ENCODE measurements around the gene NANOS3. TPM values are rescaled to one million over a fixed set of nuclear protein-coding genes. Genes with fewer than 3 reads are reported as not detected.

NANOS3 gene
- total and polyA plus RNA-seq, 10 of the 15 experiments (the other 5 are each of a cell fraction or from before 2014, with no cell fraction given): 0.31 to 1.7 (median 0.81) TPM

DNA sequence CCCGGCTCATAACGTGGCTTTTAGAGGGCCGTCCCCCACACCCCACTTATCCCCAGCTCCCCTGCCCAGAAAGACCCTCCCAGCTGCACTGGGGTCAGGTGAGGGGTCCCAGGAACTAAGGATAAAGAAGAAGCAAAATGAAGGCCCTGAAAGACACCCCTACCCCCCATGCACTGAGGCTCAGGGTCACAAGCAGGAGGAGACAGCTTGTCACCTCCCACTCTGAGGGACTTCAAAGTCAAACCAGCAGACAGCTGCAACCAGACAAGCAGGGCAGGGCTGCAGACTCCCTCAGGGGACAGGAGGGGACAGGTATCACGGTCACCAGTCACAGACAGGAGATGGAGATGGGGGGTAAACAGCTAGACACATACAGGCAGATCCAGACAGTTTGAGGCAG, 6.1 kb upstream of the NANOS3 start:
- intact Hi-C loops (cut with micrococcal nuclease; ENCODE audit: unreplicated experiment): no loop called here
- no TSS peak for BruUV-seq (replicated peaks)
- 44% methylated on average over 4 of the region's 4 CpGs for WGBS (ENCODE audit: insufficient coverage, insufficient replicate concordance, low lambda C conversion rate, missing lambda C conversion rate)

More for the DNA sequence above, 6.1 kb upstream of the NANOS3 start:
- TF ChIP-seq BHLHE40 (IDR thresholded peaks at IDR 0.05; ENCODE audit: borderline replicate concordance in 1 of 2, low read depth in 2 of 2, low read length in 1 of 2): no peak
- TF ChIP-seq, protein P1, sequence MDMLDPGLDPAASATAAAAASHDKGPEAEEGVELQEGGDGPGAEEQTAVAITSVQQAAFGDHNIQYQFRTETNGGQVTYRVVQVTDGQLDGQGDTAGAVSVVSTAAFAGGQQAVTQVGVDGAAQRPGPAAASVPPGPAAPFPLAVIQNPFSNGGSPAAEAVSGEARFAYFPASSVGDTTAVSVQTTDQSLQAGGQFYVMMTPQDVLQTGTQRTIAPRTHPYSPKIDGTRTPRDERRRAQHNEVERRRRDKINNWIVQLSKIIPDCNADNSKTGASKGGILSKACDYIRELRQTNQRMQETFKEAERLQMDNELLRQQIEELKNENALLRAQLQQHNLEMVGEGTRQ (IDR thresholded peaks at IDR 0.05; ENCODE audit: borderline replicate concordance, low read depth, low read length): no peak
- TF ChIP-seq, protein P2, sequence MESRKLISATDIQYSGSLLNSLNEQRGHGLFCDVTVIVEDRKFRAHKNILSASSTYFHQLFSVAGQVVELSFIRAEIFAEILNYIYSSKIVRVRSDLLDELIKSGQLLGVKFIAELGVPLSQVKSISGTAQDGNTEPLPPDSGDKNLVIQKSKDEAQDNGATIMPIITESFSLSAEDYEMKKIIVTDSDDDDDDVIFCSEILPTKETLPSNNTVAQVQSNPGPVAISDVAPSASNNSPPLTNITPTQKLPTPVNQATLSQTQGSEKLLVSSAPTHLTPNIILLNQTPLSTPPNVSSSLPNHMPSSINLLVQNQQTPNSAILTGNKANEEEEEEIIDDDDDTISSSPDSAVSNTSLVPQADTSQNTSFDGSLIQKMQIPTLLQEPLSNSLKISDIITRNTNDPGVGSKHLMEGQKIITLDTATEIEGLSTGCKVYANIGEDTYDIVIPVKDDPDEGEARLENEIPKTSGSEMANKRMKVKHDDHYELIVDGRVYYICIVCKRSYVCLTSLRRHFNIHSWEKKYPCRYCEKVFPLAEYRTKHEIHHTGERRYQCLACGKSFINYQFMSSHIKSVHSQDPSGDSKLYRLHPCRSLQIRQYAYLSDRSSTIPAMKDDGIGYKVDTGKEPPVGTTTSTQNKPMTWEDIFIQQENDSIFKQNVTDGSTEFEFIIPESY (IDR thresholded peaks at IDR 0.05): no peak
- TF ChIP-seq RFX5 (IDR thresholded peaks at IDR 0.05; ENCODE audit: low read depth, low read length): no peak
- TF ChIP-seq, protein P3, sequence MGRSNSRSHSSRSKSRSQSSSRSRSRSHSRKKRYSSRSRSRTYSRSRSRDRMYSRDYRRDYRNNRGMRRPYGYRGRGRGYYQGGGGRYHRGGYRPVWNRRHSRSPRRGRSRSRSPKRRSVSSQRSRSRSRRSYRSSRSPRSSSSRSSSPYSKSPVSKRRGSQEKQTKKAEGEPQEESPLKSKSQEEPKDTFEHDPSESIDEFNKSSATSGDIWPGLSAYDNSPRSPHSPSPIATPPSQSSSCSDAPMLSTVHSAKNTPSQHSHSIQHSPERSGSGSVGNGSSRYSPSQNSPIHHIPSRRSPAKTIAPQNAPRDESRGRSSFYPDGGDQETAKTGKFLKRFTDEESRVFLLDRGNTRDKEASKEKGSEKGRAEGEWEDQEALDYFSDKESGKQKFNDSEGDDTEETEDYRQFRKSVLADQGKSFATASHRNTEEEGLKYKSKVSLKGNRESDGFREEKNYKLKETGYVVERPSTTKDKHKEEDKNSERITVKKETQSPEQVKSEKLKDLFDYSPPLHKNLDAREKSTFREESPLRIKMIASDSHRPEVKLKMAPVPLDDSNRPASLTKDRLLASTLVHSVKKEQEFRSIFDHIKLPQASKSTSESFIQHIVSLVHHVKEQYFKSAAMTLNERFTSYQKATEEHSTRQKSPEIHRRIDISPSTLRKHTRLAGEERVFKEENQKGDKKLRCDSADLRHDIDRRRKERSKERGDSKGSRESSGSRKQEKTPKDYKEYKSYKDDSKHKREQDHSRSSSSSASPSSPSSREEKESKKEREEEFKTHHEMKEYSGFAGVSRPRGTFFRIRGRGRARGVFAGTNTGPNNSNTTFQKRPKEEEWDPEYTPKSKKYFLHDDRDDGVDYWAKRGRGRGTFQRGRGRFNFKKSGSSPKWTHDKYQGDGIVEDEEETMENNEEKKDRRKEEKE (IDR thresholded peaks at IDR 0.05): no peak
- TF ChIP-seq ZNF217 (IDR thresholded peaks at IDR 0.05): no peak
- no peak for TF ChIP-seq EED (IDR thresholded peaks at IDR 0.05; ENCODE audit: low read depth)
- no peak for TF ChIP-seq KLF5 (IDR thresholded peaks at IDR 0.05; ENCODE audit: partially characterized antibody)
- TF ChIP-seq GATAD2B (conservative IDR thresholded peaks at IDR 0.05; ENCODE audit: low read depth): no peak
- no peak for TF ChIP-seq ZSCAN29 (IDR thresholded peaks at IDR 0.05)
- TF ChIP-seq YY1 (IDR thresholded peaks at IDR 0.05; ENCODE audit: low read depth, low read length): no peak
- no peak for TF ChIP-seq POLR2AphosphoS5 (IDR thresholded peaks at IDR 0.05; ENCODE audit: low read length)
- no peak for TF ChIP-seq NR2F1 (conservative IDR thresholded peaks at IDR 0.05)
- no peak for TF ChIP-seq ZNF384 (IDR thresholded peaks at IDR 0.05; ENCODE audit: borderline replicate concordance, low read depth, low read length)
- H3K4me3 ChIP-seq: no peak overlapping the region
- H3K9me3 ChIP-seq (replicated peaks; ENCODE audit: control insufficient read depth, insufficient read depth, low read length): no peaks in the 10 kb centered on the region; the same call in 2 of the 3 replicates
- no peak overlapping the region for H3K4me2 ChIP-seq (ENCODE audit: control insufficient read depth, insufficient read depth)
- CTCF ChIA-PET: interaction anchor here (1.1 to 1.8 kb wide), 4 partner anchors 8 to 266 kb away, joined by 3 to 12 read pairs (median 3); no protein-coding TSS in a partner anchor
- H2AFZ ChIP-seq (ENCODE audit: control insufficient read depth, low read depth, low read length): no peak overlapping the region
- no peak overlapping the region for H3K9ac ChIP-seq (ENCODE audit: control insufficient read depth, insufficient read depth, low read length)
- ATAC-seq: no peak
- SMC1A ChIA-PET (ENCODE audit: uncharacterized antibody, unreplicated experiment): interaction anchor here (0.8 to 1.8 kb wide), 2 partner anchors 24 to 189 kb away, joined by 3 to 4 read pairs; no protein-coding TSS in a partner anchor
- H3K4me1 ChIP-seq (ENCODE audit: control insufficient read depth, insufficient read depth, low read length): no peaks in the 10 kb centered on the region
- FAIRE-seq: no peak
- no peaks in the 10 kb centered on the region for H4K20me1 ChIP-seq (ENCODE audit: control insufficient read depth, insufficient read depth)
- DNase-seq (ENCODE audit: low read depth, low spot score): no peak
- in situ Hi-C loops (cut with MboI): no loop called here
- POLR2A ChIA-PET: interaction anchor here (1.1 kb wide), 1 partner anchor 8 kb away, joined by 3 read pairs; no protein-coding TSS in a partner anchor
- no peaks in the 10 kb centered on the region for H3K27me3 ChIP-seq (replicated peaks in 1 of 2; ENCODE audit: control insufficient read depth in 2 of 2, insufficient read depth in 2 of 2, low read length in 1 of 2)
- RAD21 ChIA-PET (ENCODE audit: unreplicated experiment): interaction anchor here (3.1 kb wide), 1 partner anchor 8 kb away, joined by 13 read pairs; no protein-coding TSS in a partner anchor
- H3K36me3 ChIP-seq (ENCODE audit: control insufficient read depth in 2 of 2, insufficient read depth in 2 of 2, low read length in 1 of 2): no peaks in the 10 kb centered on the region
- no peak overlapping the region for H3K27ac ChIP-seq (ENCODE audit: control insufficient read depth, insufficient read depth)
- H3K79me2 ChIP-seq (ENCODE audit: control insufficient read depth, insufficient read depth, low read length): no peaks in the 10 kb centered on the region
